GM10248 (cell line): ENCODE measurements around the gene NFASC.

Source experiments
- CTCF ChIA-PET: fragments of 300-600 bp; sonication (Branson Sonifier 250); formaldehyde crosslinking; extraction: SDS; loops from one replicate; lab custom pipeline; 2021; ENCODE audit warnings: antibody characterized with exemption; lab: Yijun Ruan, JAX
- POLR2A ChIA-PET: fragments of 350-650 bp; sonication (Branson Sonifier 250); formaldehyde crosslinking; extraction: SDS; loops from one replicate; lab custom pipeline; 2020; ENCODE audit warnings: antibody characterized with exemption; lab: Yijun Ruan, JAX
- DNase-seq: peaks from one replicate; pipeline ENCODE4 v3.0.0; 2012; ENCODE audit errors: extremely low spot score
- TF ChIP-seq, protein P1 (sequence below): IDR thresholded peaks from 2 replicates; pipeline ENCODE4 v1.5.1; 2012; ENCODE audit warnings: mild to moderate bottlenecking, low read depth; ENCODE audit errors: extremely low read depth, missing control alignments, control extremely low read depth

The NFASC gene

DNA sequence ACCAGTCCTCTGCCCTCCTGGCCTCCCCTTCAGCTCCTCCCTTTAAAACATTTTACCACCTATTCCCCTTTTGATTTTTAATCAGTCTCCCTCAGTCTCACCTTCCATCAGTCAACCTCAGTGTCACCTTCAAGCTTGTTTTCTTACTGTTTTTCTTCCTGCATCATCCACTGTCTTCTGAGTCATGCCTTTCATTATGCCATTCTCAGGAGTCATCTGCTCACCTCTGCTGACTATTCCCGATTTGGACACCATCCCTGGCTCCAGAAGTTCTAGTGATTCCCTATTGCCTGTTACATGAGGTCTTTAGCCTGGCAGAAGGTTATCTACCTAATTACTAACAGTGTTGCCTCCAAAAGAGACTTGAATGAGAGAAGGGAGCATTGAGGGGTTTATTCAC, 23.9 kb downstream of the NFASC start:
- POLR2A ChIA-PET = no interaction called here
- DNase-seq = no peak
- CTCF ChIA-PET = no interaction called here
- TF ChIP-seq, protein P1, sequence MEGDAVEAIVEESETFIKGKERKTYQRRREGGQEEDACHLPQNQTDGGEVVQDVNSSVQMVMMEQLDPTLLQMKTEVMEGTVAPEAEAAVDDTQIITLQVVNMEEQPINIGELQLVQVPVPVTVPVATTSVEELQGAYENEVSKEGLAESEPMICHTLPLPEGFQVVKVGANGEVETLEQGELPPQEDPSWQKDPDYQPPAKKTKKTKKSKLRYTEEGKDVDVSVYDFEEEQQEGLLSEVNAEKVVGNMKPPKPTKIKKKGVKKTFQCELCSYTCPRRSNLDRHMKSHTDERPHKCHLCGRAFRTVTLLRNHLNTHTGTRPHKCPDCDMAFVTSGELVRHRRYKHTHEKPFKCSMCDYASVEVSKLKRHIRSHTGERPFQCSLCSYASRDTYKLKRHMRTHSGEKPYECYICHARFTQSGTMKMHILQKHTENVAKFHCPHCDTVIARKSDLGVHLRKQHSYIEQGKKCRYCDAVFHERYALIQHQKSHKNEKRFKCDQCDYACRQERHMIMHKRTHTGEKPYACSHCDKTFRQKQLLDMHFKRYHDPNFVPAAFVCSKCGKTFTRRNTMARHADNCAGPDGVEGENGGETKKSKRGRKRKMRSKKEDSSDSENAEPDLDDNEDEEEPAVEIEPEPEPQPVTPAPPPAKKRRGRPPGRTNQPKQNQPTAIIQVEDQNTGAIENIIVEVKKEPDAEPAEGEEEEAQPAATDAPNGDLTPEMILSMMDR = no peak

DNA sequence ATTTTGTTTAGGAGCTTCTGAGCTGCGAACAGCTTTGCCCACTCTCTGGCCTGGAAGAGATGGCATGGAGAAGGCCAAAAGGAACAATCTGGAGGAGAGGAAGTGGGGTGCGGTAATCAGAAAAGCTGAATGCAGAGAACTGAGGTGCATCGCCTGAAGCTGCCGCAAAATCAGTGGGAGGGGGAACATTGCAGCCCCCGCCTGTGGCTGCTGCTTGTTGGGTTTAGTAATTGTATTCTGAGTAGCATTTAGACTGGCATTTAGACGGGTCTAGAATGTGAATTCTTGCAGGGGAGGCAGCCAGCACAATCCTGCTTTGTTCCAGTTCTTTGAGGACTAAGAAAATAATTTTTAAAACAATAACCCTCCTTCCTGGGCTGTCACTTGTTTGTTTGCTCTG, 25.4 kb downstream of the NFASC start:
- CTCF ChIA-PET = interaction anchor here (1.5 kb wide), 1 partner anchor 29 kb away, joined by 5 read pairs; no protein-coding TSS in a partner anchor
- DNase-seq = no peak
- TF ChIP-seq, protein P1 = no peak
- POLR2A ChIA-PET = no interaction called here

DNA sequence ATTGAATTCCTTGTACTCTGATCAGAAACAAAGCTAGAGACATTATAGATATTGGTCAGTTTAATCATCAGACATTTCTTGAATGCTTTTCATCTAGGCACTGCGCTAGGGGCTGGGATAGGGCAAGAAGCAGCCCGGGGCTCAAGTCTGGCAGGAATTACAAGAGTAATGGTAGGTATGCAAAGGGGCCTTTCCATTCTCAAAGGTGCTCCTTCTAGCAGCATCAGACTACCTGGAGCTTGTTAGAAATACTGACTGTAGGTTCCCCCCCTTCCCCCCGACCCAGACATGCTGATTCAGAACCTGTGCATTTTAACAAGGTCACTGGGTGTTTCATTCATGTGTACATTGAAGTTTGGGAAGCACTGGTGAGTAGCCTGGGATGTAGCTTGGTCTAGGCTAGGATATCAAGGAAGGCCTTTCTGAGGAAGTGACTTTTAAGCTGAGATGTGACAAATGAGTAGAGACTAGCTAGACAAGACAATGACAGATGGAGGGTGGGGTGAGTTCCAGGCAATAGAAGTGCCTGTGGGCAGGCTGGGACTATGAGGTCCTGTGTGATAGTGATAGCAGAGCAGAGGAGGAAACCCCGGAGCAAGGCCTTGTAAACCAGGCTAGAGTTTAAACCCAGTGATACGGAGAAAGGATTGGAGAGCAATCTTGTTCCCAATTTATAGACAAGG, 26.3 kb downstream of the NFASC start:
- ChIA-PET POLR2A (no interaction called here), CTCF (interaction anchor here (1.4 to 1.5 kb wide), 2 partner anchors 28 to 90 kb away, joined by 4 to 5 read pairs; no protein-coding TSS in a partner anchor)
- TF ChIP-seq, protein P1 = no peak
- no peak for DNase-seq

DNA sequence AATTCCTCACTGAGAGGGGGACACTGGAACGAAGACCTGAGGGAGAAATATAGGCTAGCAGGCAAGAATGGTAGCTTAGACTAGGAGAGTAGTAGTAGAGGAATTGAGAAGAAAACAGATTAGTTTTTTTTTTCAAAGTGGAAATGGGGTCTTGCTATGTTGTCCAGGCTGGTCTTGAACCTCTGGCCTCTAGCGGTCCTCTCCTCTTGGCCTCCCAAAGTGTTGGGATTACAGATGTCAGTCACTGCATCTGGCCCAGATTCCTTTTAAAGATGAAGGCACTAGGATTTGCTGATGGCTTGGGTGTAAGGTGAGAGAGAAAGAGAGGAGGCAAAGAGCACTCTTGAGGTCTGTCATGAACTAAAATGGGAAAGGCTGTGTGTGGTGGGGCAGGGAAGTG, 30.1 kb downstream of the NFASC start:
- TF ChIP-seq, protein P1 = no peak
- no peak for DNase-seq
- CTCF ChIA-PET = interaction anchor here (1.1 kb wide), 1 partner anchor 41 kb away, joined by 3 read pairs; no protein-coding TSS in a partner anchor
- POLR2A ChIA-PET = no interaction called here

DNA sequence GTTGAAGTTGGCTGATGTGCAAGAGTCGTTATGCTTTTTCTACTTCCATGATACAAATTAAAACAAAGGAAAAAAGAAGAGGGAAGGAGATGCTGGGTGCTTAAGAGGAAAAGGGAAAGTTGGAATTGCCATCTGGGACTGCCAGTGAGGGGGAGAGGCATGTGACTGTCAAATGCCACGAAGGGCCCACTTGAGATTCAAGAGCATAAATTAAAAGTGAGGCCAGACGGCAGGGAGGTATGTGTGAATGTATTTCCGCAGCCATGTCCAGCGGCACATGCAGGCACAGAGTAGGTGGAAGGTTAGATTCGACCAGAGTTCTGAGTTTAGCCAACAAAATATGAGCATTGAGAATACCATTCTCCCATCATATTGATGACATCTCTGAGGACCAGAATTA, 32.0 kb downstream of the NFASC start:
- POLR2A ChIA-PET = no interaction called here
- TF ChIP-seq, protein P1 = no peak
- CTCF ChIA-PET = no interaction called here
- no peak for DNase-seq

DNA sequence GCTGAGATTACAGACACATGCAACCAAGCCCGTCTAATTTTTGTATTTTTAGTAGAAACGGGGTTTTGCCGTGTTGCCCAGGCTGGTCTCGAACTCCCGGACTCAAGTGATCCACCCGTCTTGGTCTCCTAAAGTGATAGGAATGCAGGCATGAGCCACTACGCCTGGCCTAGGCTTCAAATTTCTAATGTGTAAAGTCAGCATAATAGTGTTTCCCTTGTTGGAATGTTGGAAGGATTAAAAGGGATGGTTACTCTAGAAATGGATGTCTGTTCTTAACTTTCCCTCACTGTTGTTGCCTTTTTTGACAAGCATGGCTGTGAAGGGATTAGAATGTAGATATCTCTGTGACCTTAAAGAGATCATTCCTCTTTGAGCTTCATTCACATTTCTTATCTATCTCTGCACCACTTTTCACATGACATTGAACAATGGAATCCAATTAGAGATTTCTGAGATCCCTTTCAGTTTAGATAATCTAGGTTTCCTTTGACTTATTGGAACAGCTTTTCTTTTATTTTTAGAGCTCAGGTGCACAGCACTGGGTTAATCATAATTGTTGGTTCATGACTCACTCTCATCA, 33.7 kb downstream of the NFASC start:
- TF ChIP-seq, protein P1 = no peak
- DNase-seq = no peak
- CTCF ChIA-PET = no interaction called here
- POLR2A ChIA-PET = no interaction called here
